Measurements from ENCODE around the gene DDX19B.
"Not testable (repeated sequence)": the region's sequence is repeated elsewhere in the genome, so short reads cannot be mapped to it uniquely, and the experiment has no call there.

The DDX19B gene

GRCh38 chr16:70289229-70290094, 9.5 kb upstream of the DDX19B start, which contains the start of gene AARS1:
AARS1 (minus strand) TSS chr16:70289506; CDS start chr16:70282763, 6,743 bp downstream.
- peak; percentile 94 to 97 for DNase-seq

GRCh38 chr16:70290949-70291519, 8.0 kb upstream of the DDX19B start:
- no peak for DNase-seq

DNA sequence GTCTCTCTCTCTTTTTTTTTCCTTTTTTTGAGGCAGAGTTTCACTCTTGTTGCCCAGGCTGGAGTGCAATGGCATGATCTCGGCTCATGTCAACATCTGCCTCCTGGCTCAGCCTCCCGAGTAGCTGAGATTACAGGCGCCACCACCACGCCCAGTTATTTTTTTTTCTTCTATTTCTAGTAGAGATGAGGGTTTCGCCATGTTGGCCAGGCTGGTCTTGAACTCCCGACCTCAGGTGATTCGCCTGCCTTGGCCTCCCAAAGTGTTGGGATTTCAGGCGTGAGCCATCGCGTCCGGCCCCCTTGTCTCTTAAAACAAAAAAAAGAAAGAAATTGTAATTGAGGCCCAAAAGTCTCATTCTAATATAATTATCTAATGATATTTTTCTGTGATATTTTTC, 6.8 kb upstream of the DDX19B start:
- not testable (repeated sequence) for DNase-seq

GRCh38 chr16:70294385-70295025, 4.5 kb upstream of the DDX19B start:
- no peak for DNase-seq

- no peak for DNase-seq
Observed at GRCh38 chr16:70295634-70296033, 3.4 kb upstream of the DDX19B start.

DNA sequence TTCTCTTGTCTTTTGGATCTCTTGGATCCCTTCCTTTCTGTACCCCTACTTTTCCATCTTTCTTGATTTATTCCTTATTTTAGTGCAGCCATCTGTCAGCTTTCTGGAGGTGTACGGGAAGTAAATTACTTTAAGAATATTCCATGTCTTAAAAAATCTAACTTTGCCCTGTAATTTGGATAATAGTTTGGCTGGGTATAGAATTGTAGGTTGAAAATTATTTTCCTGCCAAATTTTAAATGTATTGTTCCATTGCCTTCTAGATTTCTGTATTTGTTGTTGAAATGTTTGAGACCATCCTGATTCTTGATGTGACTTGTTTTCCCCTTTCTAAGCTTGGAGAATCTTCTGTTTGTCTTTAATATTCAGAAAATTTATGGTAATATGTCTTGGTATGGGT, 2.1 kb downstream of the DDX19B start:
- no peak for DNase-seq

GRCh38 chr16:70302745-70303144, 3.8 kb downstream of the DDX19B start:
- no peak for DNase-seq

- no peak for DNase-seq
Observed at GRCh38 chr16:70304892-70305448, 6.0 kb downstream of the DDX19B start.

GRCh38 chr16:70306880-70307279, 7.9 kb downstream of the DDX19B start:
- no peak for DNase-seq

DNA sequence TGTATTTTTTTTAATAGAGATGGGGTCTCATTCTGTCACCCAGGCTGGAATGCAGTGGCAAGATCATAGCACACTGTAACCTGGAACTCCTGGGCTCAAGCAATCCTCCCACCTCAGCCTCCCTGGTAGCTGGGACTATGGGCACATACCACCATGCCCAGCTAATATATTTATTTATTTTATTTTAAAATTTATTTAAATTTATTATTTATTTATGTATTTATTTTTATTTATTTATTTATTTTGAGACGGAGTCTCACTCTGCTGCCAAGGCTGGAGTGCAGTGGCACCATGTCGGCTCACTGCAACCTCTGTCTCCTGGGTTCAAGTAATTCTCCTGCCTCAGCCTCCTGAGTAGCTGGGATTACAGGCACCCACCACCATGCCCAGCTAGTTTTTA, 8.7 kb downstream of the DDX19B start:
- DNase-seq, result not testable (repeated sequence)

- DNase-seq, result no peak
Observed at GRCh38 chr16:70320121-70320520, 21.1 kb downstream of the DDX19B start.

DNA sequence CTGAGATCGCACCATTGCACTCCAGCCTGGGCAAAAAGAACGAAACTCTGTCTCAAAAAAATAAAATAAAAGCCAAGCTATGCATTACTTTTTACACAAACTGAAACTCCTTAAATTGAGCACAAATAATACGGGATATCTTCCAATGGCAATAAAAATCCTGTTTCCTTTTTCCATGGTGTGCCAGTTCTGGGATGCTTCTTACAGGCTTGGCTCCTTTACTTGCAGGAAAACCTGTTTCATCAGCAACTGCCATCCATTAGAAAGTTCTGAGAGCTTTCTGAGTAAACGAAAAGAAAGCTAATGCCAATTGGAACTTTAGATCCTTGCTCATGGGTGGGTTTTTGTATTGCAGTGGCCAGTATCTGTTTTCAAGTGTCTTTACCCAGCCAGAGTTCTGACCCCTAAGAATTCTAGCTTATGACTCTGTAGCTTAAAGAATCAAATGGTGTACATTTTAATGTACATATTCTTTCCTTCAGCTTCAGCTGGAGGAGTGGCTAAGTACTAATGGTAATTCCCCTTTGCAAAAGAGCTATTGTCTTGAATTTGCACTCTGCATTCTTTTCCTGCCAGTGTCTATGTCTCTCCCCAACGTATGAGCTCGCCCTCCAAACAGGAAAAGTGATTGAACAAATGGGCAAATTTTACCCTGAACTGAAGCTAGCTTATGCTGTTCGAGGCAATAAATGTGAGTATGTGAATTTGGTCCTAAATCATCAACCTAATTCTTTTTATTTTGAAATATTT, 26.2 kb downstream of the DDX19B start:
- no peak for DNase-seq

DNA sequence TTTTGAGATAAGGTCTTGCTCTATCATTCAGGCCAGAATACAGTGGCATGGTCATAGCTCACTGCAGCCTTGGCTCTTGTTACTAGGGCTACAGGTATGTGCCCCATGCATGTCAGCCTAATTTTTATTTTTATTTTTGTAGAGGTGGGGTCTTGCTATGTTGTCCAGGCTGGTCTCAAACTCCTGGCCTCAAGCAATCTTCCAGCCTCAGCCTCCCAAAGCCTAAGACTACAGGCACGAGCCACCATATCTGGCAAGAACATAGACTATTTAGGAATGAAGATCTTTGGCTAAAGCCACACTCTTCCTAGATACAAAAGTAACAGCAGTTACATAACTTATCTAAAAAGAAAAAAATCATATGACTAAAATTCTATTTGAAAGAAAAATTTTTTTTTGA, 32.1 kb downstream of the DDX19B start:
- DNase-seq, result no peak

DNA sequence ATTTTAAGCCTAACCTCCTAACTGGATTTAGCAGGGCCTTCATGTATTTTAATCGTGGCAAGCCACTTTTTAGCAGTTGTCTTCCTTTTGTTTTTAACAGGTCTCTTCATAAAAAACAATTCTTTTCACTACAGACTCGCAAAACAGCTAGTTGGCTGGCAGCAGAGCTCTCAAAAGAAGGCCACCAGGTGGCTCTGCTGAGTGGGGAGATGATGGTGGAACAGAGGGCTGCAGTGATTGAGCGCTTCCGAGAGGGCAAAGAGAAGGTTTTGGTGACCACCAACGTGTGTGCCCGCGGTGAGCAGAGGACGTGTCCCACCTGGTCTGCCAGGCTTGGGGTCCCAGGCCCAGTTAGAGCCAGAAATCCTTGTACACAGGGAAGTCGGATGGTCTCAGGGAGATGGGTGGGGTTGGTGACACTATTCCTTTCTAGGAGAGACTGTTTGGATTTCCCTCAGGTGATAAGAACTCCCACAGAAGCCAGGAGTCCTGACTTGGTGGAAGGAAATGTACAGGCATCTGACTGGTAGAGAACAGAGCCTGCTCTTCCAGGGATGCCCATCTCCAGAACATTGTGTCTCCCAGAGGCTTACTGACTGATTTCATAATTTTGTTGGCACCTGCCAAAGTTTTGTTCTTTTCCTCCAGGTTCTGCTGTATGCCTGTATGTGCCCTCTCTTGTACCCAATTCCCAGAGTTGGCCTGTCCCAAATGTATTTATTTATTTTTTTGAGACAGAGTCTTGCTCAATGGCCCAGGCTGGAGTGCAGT, 32.8 kb downstream of the DDX19B start:
- DNase-seq, result no peak

DNA sequence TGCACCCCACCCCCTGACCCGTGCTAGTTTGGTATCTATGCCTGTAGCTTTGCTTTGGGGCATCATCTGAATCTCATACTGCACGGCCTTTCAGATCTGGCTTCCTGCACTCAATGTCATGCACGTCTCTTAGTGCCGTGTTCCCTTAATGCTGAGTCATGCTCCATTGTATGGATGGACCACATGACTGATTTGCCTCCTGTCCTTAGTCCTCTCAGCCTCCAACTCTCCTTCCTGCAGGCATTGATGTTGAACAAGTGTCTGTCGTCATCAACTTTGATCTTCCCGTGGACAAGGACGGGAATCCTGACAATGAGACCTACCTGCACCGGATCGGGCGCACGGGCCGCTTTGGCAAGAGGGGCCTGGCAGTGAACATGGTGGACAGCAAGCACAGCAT, 33.7 kb downstream of the DDX19B start:
- not testable (repeated sequence) for DNase-seq

DNA sequence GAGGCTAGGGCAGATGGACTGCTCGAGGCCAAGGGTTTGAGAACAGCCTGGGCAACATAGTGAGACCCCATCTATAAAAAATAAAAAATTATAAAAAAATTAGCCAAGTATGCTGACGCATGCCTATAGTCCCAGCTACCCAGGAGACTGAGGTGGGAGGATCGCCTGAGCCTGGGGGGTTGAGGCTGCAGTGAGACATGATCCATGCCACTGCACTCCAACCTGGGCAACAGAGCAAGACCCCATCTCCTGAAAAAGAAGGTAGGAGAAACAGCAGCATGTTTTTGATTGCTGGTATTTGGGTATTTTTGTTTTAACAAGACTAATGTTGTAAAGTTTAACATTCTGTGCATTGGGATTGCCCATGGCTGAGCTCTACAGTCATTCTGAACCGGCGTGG, 38.8 kb downstream of the DDX19B start:
- no peak for DNase-seq

- no peak for DNase-seq
Observed at GRCh38 chr16:70341600-70341999, 42.6 kb downstream of the DDX19B start.

GRCh38 chr16:70342016-70342415, 43.0 kb downstream of the DDX19B start:
- no peak for DNase-seq

GRCh38 chr16:70345840-70346239, 46.9 kb downstream of the DDX19B start:
- DNase-seq, result no peak

GRCh38 chr16:70348991-70349390, 50.0 kb downstream of the DDX19B start:
- no peak for DNase-seq

DNA sequence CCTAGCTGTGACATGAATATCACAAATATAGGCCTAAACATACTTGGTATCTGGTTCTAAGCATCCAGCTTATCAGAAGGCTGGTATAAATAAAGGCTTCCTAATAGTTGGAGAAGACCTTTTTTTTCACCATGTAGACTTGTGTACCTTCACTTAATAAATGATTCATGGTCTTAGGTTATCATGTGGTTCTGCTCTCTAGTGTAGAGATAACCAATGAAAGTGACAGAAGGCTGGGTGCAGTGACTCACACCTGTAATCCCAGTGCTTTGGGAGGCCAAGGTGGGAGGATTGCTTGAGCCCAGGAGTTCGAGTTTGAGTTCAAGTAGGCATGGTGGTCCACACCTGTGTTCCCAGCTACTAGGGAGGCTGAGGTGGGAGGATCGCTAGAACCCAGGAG, 50.8 kb downstream of the DDX19B start:
- DNase-seq, result no peak

- no peak for DNase-seq
Observed at GRCh38 chr16:70359552-70359951, 60.6 kb downstream of the DDX19B start.

Data from NCI-H1930 (cell line).